Liver (tissue), 9 donors: ENCODE measurements around the gene MRAS. TPM values are rescaled to one million over a fixed set of nuclear protein-coding genes. Genes with fewer than 3 reads are reported as not detected.

Experiments
- DNase-seq: peaks from one replicate; pipeline ENCODE4 v3.0.0-alpha.2; 2017; ENCODE audit warnings: low spot score
- H3K27ac ChIP-seq, 2 donors: one replicate each; pipeline ENCODE4 v1.7.0; 2013; ENCODE audit warnings: inconsistent platforms in 2 of 2, low read length in 2 of 2, control low read depth in 1 of 2, low read depth in 1 of 2, mild to moderate bottlenecking in 1 of 2
- H3K27me3 ChIP-seq, 4 donors: one replicate each; pipeline versions ENCODE4 v1.6.1 to v1.7.0; 2013; ENCODE audit warnings: low read length in 3 of 4, inconsistent platforms in 1 of 4, mild to moderate bottlenecking in 1 of 4, moderate library complexity in 1 of 4; ENCODE audit not compliant: control insufficient read depth in 4 of 4, insufficient read depth in 4 of 4
- H3K36me3 ChIP-seq, 4 donors: one replicate each; pipeline versions ENCODE4 v1.6.1 to v1.7.0; 2013; ENCODE audit warnings: low read length in 3 of 4, mild to moderate bottlenecking in 3 of 4, low read depth in 1 of 4, moderate library complexity in 1 of 4; ENCODE audit not compliant: control insufficient read depth in 4 of 4, insufficient read depth in 3 of 4
- H3K4me1 ChIP-seq, 4 donors: one replicate each; pipeline versions ENCODE4 v1.6.1 to v1.7.0; 2013; ENCODE audit warnings: low read length in 3 of 4, mild to moderate bottlenecking in 3 of 4, moderate library complexity in 1 of 4; ENCODE audit not compliant: control insufficient read depth in 4 of 4, insufficient read depth in 4 of 4
- H3K4me3 ChIP-seq, 3 donors: one replicate each; pipeline versions ENCODE4 v1.6.1 to v1.7.0; 2013; ENCODE audit warnings: low read length in 3 of 3, control low read depth in 1 of 3, low read depth in 1 of 3, mild to moderate bottlenecking in 1 of 3
- H3K9ac ChIP-seq, 2 donors: one replicate each; pipeline ENCODE4 v1.7.0; 2013; ENCODE audit warnings: low read length in 2 of 2, mild to moderate bottlenecking in 2 of 2, moderate library complexity in 2 of 2, control low read depth in 1 of 2, low read depth in 1 of 2
- H3K9me3 ChIP-seq, 4 donors: one replicate each; pipeline versions ENCODE4 v1.6.1 to v1.7.0; 2013; ENCODE audit warnings: low read length in 3 of 4; ENCODE audit not compliant: control insufficient read depth in 4 of 4
- ATF3 ChIP-seq: IDR thresholded peaks from 2 replicates; pipeline ENCODE4 v1.6.1; 2016; ENCODE audit warnings: antibody characterized with exemption
- EGR1 ChIP-seq, 2 donors: IDR thresholded peaks; 2 replicates each; pipeline ENCODE4 v1.6.1; 2016 to 2018; ENCODE audit warnings: antibody characterized with exemption in 2 of 2, low read depth in 2 of 2
- FOXA2 ChIP-seq: IDR thresholded peaks from 2 replicates; pipeline ENCODE4 v1.6.1; 2016; ENCODE audit warnings: antibody characterized with exemption
- GABPA ChIP-seq, 2 donors: IDR thresholded peaks in 1 of 2; conservative IDR thresholded peaks in 1 of 2; 2 replicates each; pipeline ENCODE4 v1.6.1; 2016; ENCODE audit warnings: antibody characterized with exemption in 2 of 2, mild to moderate bottlenecking in 1 of 2, moderate library complexity in 1 of 2
- HNF4A ChIP-seq, 2 donors: conservative IDR thresholded peaks; 2 replicates each; pipeline ENCODE4 v1.6.1; 2016; ENCODE audit warnings: antibody characterized with exemption in 2 of 2, mild to moderate bottlenecking in 2 of 2
- HNF4G ChIP-seq: IDR thresholded peaks from 2 replicates; pipeline ENCODE4 v1.6.1; 2016; ENCODE audit warnings: antibody characterized with exemption
- JUND ChIP-seq, 2 donors: IDR thresholded peaks; 2 replicates each; pipeline ENCODE4 v1.6.1; 2016; ENCODE audit warnings: antibody characterized with exemption in 2 of 2
- MAX ChIP-seq: IDR thresholded peaks from 2 replicates; pipeline ENCODE4 v1.6.1; 2016; ENCODE audit warnings: antibody characterized with exemption
- NR2F2 ChIP-seq: IDR thresholded peaks from 2 replicates; pipeline ENCODE4 v1.6.1; 2016; ENCODE audit warnings: antibody characterized with exemption
- RAD21 ChIP-seq, 2 donors: IDR thresholded peaks; 2 replicates each; pipeline ENCODE4 v1.6.1; 2016; ENCODE audit warnings: antibody characterized with exemption in 2 of 2, mild to moderate bottlenecking in 2 of 2
- REST ChIP-seq: IDR thresholded peaks from 2 replicates; pipeline ENCODE4 v1.6.1; 2016; ENCODE audit warnings: antibody characterized with exemption, mild to moderate bottlenecking
- RXRA ChIP-seq, 2 donors: IDR thresholded peaks; 2 replicates each; pipeline ENCODE4 v1.6.1; 2017 to 2018; ENCODE audit warnings: antibody characterized with exemption in 2 of 2, mild to moderate bottlenecking in 1 of 2
- SP1 ChIP-seq: IDR thresholded peaks from 2 replicates; pipeline ENCODE4 v1.6.1; 2018; ENCODE audit warnings: antibody characterized with exemption, mild to moderate bottlenecking
- WGBS: extraction: QIAGEN DNeasy Blood & Tissue Kit; methylation state at CpG from one replicate; pipeline ENCODE4 v1.1.7; 2013; 5-methylcytosine and 5-hydroxymethylcytosine counted together
- polyA plus RNA-seq, 2 donors: library from polyadenylated mRNA; stranded (reverse) in 1 of 2; unstranded in 1 of 2; fragments of 200-250 nt in 1 of 2; fragments of >200 nt in 1 of 2; fragmentation: Nextera tagmentation in 1 of 2; extraction: Ambion mirVana in 1 of 2; gene quantifications; one replicate each; pipeline versions ENCODE4 v1.2.1 to v1.2.3, GENCODE V29; 2013 to 2015
- total RNA-seq, 2 donors: library from RNA; depleted of rRNA; stranded (reverse); fragments of >200 nt; gene quantifications; one replicate each; pipeline ENCODE4 v1.2.3, GENCODE V29; 2014
- donor health status: healthy.
- donor health status: healthy.
- donor health status: healthy.
- donor health status: healthy.
- donor health status: healthy.

Gene MRAS
- total and polyA plus RNA-seq, 4 donors = 1.6 to 2.6 (median 1.9) TPM

GRCh38 chr3:138317687-138318086, 30.7 kb upstream of the MRAS start:
- no peak for TF ChIP-seq EGR1 (IDR thresholded peaks at IDR 0.05; ENCODE audit: low read depth in 2 of 2)
- no peak for TF ChIP-seq HNF4G
- 93% methylated on average over 1 of the region's 1 CpG for whole genome bisulfite sequencing
- DNase-seq = no peak
- Histone ChIP-seq H3K4me1 (no peaks in the 10 kb centered on the region), H3K36me3 (no peaks in the 10 kb centered on the region), H3K27me3 (no peaks in the 10 kb centered on the region), H3K9ac (no peak overlapping the region), H3K27ac (no peak overlapping the region), H3K9me3 (no peaks in the 10 kb centered on the region), H3K4me3 (no peak overlapping the region)

GRCh38 chr3:138323971-138324370, 24.4 kb upstream of the MRAS start:
- Histone ChIP-seq H3K4me1 (peaks cover 0 to 6% (median 2%) of the 10 kb centered on the region in 4 donors), H3K9ac (no peak overlapping the region), H3K9me3 (no peaks in the 10 kb centered on the region), H3K27me3 (no peaks in the 10 kb centered on the region), H3K36me3 (no peaks in the 10 kb centered on the region), H3K27ac (no peak overlapping the region), H3K4me3 (no peak overlapping the region)
- no peak for TF ChIP-seq RXRA (IDR thresholded peaks at IDR 0.05)
- no peak for TF ChIP-seq EGR1 (IDR thresholded peaks at IDR 0.05; ENCODE audit: low read depth in 2 of 2)
- TF ChIP-seq FOXA2 = no peak
- TF ChIP-seq GABPA (IDR thresholded peaks at IDR 0.05 in 1 of 2, conservative IDR thresholded peaks at IDR 0.05 in 1 of 2) = no peak
- no peak for TF ChIP-seq HNF4A (conservative IDR thresholded peaks at IDR 0.05)
- no peak for TF ChIP-seq ATF3
- TF ChIP-seq RAD21 (IDR thresholded peaks at IDR 0.05) = no peak
- TF ChIP-seq MAX = no peak
- no peak for TF ChIP-seq NR2F2
- no peak for TF ChIP-seq JUND (IDR thresholded peaks at IDR 0.05)
- no peak for TF ChIP-seq HNF4G
- WGBS = 89% methylated on average over 4 of the region's 4 CpGs
- DNase-seq = no peak

GRCh38 chr3:138325990-138326389, 22.4 kb upstream of the MRAS start:
- no peak for DNase-seq
- Histone ChIP-seq H3K36me3 (no peaks in the 10 kb centered on the region), H3K4me3 (no peak overlapping the region), H3K4me1 (peaks cover 2 to 10% (median 5%) of the 10 kb centered on the region in 4 donors), H3K9me3 (no peaks in the 10 kb centered on the region), H3K27me3 (no peaks in the 10 kb centered on the region), H3K9ac (no peak overlapping the region), H3K27ac (no peak overlapping the region)
- TF ChIP-seq RAD21 (IDR thresholded peaks at IDR 0.05) (no peak), NR2F2 (no peak), JUND (IDR thresholded peaks at IDR 0.05) (no peak), REST (no peak), GABPA (IDR thresholded peaks at IDR 0.05 in 1 of 2, conservative IDR thresholded peaks at IDR 0.05 in 1 of 2) (no peak), SP1 (no peak), RXRA (IDR thresholded peaks at IDR 0.05) (no peak)
